COLO668 (cell line): Measurements from ENCODE around the gene AMELX.

Source experiments
- DNase-seq: peaks from one replicate; lab custom pipeline; 2025; ENCODE audit not compliant: unreplicated experiment; lab: John Stamatoyannopoulos, UW

The AMELX gene

GRCh38 chrX:11293113-11293512 lies at the start of gene AMELX:
Gene AMELX, plus strand, starts transcription at chrX:11293413. Its CDS starts 1,376 bp downstream, at chrX:11294789.
- DNase-seq = no peak

- no peak for DNase-seq
Measured at GRCh38 chrX:11244636-11245035, 48.6 kb upstream of the AMELX start.

GRCh38 chrX:11254417-11255109 lies 38.6 kb upstream of the AMELX start:
- DNase-seq = no peak

GRCh38 chrX:11257290-11257689 lies 35.9 kb upstream of the AMELX start:
- DNase-seq = no peak

- DNase-seq = no peak
Measured at GRCh38 chrX:11257711-11258110, 35.5 kb upstream of the AMELX start.

- DNase-seq = no peak
Measured at GRCh38 chrX:11259437-11259836, 33.8 kb upstream of the AMELX start.

- DNase-seq = no peak
Measured at GRCh38 chrX:11261260-11261659, 32.0 kb upstream of the AMELX start.

- no peak for DNase-seq
Measured at GRCh38 chrX:11264925-11265324, 28.3 kb upstream of the AMELX start.

- DNase-seq = no peak
Measured at GRCh38 chrX:11265352-11265751, 27.9 kb upstream of the AMELX start.

- DNase-seq = no peak
Measured at GRCh38 chrX:11266573-11267003, 26.6 kb upstream of the AMELX start.

- no peak for DNase-seq
Measured at GRCh38 chrX:11267425-11267824, 25.8 kb upstream of the AMELX start.

GRCh38 chrX:11269006-11269405 lies 24.2 kb upstream of the AMELX start:
- no peak for DNase-seq

- no peak for DNase-seq
Measured at GRCh38 chrX:11269996-11270395, 23.2 kb upstream of the AMELX start.

- no peak for DNase-seq
Measured at GRCh38 chrX:11272290-11272689, 20.9 kb upstream of the AMELX start.

- no peak for DNase-seq
Measured at GRCh38 chrX:11272863-11273262, 20.4 kb upstream of the AMELX start.

GRCh38 chrX:11273544-11273943 lies 19.7 kb upstream of the AMELX start:
- no peak for DNase-seq

- DNase-seq = no peak
Measured at GRCh38 chrX:11282043-11282442, 11.2 kb upstream of the AMELX start.

- no peak for DNase-seq
Measured at GRCh38 chrX:11285651-11286050, 7.6 kb upstream of the AMELX start.

GRCh38 chrX:11287505-11287904 lies 5.7 kb upstream of the AMELX start:
- DNase-seq = no peak

GRCh38 chrX:11290416-11291102 lies 2.7 kb upstream of the AMELX start:
- no peak for DNase-seq

- DNase-seq = peak; percentile 3
Measured at GRCh38 chrX:11296051-11296450, 2.8 kb downstream of the AMELX start.

GRCh38 chrX:11298600-11298999 lies 5.4 kb downstream of the AMELX start:
- DNase-seq = no peak

- no peak for DNase-seq
Measured at GRCh38 chrX:11304829-11305228, 11.6 kb downstream of the AMELX start.
